Nucleus accumbens (tissue), 56 donors: ENCODE measurements around the gene RALGAPA1.

ENCODE experiments used
- DNase-seq, 56 donors: peaks; one replicate each; lab custom pipeline; 2025; lab: John Stamatoyannopoulos, UW

Gene RALGAPA1

GRCh38 chr14:35556548-35556947, 252.5 kb downstream of the RALGAPA1 start:
- DNase-seq: no peak

DNA sequence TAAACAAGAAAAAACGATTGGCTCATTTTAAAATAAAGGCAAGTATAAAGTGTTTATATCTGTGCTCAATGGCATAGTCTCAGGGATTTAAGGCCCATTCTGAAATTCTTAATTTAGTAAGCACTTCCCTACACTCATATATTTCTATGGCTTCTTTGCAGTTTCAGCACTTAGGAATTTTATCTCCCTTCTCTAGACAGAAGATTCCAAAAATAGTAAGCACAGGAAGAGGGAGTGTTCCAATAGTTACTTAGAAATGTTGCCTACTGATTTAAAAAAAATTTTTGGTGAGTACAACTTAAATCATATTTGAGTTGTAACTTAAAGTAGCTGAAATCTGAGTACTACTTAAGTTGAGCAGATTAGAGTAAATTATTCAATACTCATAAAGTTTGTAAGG, 255.3 kb downstream of the RALGAPA1 start:
- DNase-seq: no peak

GRCh38 chr14:35551081-35551480, 258.0 kb downstream of the RALGAPA1 start:
- no peak for DNase-seq

GRCh38 chr14:35549551-35549950, 259.5 kb downstream of the RALGAPA1 start:
- no peak for DNase-seq

GRCh38 chr14:35543006-35543405, 266.1 kb downstream of the RALGAPA1 start:
- DNase-seq: no peak

- DNase-seq: no peak
These were observed 269.1 kb downstream of the RALGAPA1 start for GRCh38 chr14:35539969-35540368.

GRCh38 chr14:35535483-35536112, 273.5 kb downstream of the RALGAPA1 start:
- DNase-seq: no peak

DNA sequence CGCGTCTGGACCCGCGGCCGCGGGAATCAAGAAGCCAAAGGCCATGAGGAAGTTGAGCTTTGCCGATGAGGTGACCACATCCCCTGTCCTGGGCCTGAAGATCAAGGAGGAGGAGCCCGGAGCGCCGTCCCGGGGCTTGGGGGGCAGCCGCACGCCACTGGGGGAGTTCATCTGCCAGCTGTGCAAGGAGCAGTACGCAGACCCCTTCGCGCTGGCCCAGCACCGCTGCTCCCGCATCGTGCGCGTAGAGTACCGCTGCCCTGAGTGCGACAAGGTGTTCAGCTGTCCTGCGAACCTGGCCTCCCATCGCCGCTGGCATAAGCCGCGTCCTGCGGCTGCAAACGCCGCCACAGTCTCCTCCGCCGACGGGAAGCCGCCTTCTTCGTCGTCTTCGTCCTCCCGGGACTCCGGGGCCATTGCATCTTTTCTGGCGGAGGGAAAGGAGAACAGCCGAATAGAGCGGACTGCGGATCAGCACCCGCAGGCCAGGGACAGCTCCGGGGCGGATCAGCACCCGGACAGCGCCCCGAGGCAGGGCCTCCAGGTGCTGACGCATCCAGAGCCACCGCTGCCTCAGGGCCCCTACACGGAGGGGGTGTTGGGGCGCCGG, 274.1 kb downstream of the RALGAPA1 start:
- peak in 35 of 56 donors; percentile 1 to 56 (median 17) for DNase-seq

GRCh38 chr14:35534208-35534872, 274.8 kb downstream of the RALGAPA1 start:
- peak in 13 of 56 donors; percentile 23 to 62 (median 38) for DNase-seq

- peak in 45 of 56 donors; percentile 1 to 82 (median 41) for DNase-seq
These were observed 275.5 kb downstream of the RALGAPA1 start, which contains the start of gene INSM2 for GRCh38 chr14:35533357-35534207. INSM2 (plus strand) TSS chr14:35534164; CDS start chr14:35534253, 89 bp downstream.

DNA sequence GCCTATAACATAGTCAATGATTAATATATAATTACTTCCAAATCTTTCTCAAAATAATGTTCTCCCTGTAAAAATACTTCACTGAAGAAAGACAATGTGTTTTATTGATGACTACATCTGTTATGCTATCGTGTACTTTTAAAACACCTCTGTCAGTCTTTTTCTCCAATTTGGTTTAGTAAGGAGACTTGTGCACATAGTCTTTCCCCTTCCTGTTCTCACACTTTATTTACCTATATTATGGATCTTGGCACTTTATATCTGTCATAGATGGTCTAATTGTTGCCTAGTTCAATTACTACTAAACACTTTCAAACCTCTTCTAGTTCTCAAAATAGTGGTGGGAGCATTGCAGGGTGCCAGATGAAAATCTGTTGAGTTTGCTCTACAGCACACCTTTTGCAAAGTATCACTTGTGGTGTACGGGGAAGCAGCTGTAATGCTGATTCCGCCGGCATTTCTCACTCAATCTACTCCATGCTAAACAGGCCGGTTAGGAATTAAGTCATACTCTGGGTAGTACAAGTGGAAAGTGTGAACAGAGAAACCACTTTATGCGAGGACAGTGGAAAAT, 276.2 kb downstream of the RALGAPA1 start:
- DNase-seq: no peak

- no peak for DNase-seq
These were observed 276.9 kb downstream of the RALGAPA1 start for GRCh38 chr14:35531960-35532747.

GRCh38 chr14:35526962-35527361, 282.1 kb downstream of the RALGAPA1 start:
- no peak for DNase-seq

GRCh38 chr14:35525695-35526094, 283.4 kb downstream of the RALGAPA1 start:
- DNase-seq: no peak

GRCh38 chr14:35519986-35520385, 289.1 kb downstream of the RALGAPA1 start:
- DNase-seq: no peak

GRCh38 chr14:35515916-35516315, 293.2 kb downstream of the RALGAPA1 start:
- DNase-seq: no peak

DNA sequence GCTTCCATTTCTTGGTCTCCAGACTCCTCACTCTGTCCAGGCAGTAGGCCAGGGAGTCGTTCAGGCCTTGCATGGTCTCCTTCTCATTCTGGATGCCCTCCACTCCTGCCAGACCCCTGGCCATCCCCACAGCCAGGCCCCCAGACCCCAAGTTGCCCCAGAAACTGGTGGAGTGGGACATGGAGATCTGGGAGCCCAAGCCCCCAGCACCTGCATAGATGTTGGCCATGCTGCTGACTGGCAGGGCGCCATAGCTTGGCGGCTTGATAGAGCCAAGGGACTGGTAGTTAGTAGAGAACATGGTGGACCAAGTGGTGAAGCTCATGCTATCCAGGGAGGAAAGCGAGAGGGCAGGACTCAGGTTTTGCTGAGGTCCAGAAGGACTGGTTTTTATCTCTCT, 296.3 kb downstream of the RALGAPA1 start:
- no peak for DNase-seq

DNA sequence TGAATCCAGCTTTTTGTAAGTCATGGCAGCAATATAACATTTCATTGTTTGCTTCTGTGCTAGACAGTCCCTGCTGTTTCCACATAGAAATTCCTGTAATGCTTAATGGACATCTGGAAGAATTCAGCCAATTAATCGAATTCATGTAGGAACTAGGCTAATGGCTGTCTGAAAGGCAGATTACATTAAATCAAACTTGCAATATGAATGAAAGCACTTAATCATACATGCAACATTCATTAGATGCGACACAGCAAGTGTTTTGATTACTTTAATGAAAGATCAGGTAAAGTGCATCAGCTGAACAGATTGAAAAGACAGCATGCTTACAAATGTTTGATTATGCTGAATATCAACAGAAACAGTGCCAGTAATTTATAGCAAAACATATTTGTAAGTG, 299.2 kb downstream of the RALGAPA1 start:
- no peak for DNase-seq

GRCh38 chr14:35506927-35507326, 302.2 kb downstream of the RALGAPA1 start:
- no peak for DNase-seq

DNA sequence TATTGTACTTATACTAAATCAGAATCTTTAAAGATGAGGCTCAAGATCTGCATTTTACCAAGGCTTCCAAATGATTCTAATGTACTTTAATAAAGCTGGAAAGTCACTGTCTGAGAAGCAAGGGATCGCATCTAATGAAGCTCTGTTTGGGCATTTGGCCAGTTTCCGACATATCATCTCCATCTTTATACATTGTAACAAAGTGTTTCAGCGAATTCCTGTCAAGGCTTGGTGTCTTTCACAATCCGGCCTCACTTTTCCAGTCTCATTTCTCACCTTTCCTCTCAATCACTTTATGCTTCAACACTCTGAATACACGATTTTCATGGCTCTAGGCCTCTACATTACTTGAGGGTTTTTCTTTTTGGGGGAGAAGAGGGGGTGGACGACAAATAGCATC, 302.6 kb downstream of the RALGAPA1 start:
- no peak for DNase-seq
